Measurements from ENCODE around the gene RNF180. TPM values are rescaled to one million over a fixed set of nuclear protein-coding genes. Genes with fewer than 3 reads are reported as not detected.

The RNF180 gene
- total and polyA plus RNA-seq, 2 of the 8 experiments (the other 6 are each of a cell fraction or from before 2014, with no cell fraction given) = 0.39 to 2.3 TPM

GRCh38 chr5:64341340-64341739 lies 175.7 kb downstream of the RNF180 start:
- H4K20me1 ChIP-seq (replicated peaks in 1 of 2; ENCODE audit: control insufficient read depth in 1 of 2, insufficient read depth in 2 of 2, low read length in 2 of 2) = no peaks in the 10 kb centered on the region
- H3K79me2 ChIP-seq (ENCODE audit: control insufficient read depth in 1 of 2, insufficient read depth in 2 of 2, low read length in 2 of 2) = no peaks in the 10 kb centered on the region
- H4K8ac ChIP-seq (ENCODE audit: extremely low read depth, insufficient read depth, low read length) = no peak overlapping the region
- DNase-seq (ENCODE audit: low read depth in 1 of 2, low spot score in 2 of 2) (no peak), FAIRE-seq (no peak)
- H3K36me3 ChIP-seq (ENCODE audit: control insufficient read depth in 2 of 4, insufficient read depth in 4 of 4, low read length in 3 of 4) = no peaks in the 10 kb centered on the region
- H2BK20ac ChIP-seq (ENCODE audit: low read length) = no peak overlapping the region
- H3K9ac ChIP-seq (replicated peaks in 1 of 4; ENCODE audit: extremely low read depth in 1 of 4, low read depth in 3 of 4, low read length in 3 of 4) = no peak overlapping the region
- no peak overlapping the region for H2AFZ ChIP-seq (ENCODE audit: low read length)
- H3K23ac ChIP-seq (ENCODE audit: insufficient read length) = no peak overlapping the region
- no peak overlapping the region for H3K27ac ChIP-seq (ENCODE audit: low read depth, low read length)
- no peak overlapping the region for H3K4me3 ChIP-seq (ENCODE audit: extremely low read depth in 1 of 4, insufficient read depth in 2 of 4, low read depth in 3 of 4, low read length in 4 of 4)
- H4K91ac ChIP-seq (replicated peaks; ENCODE audit: insufficient read length, low read length) = no peak overlapping the region
- H3K23me2 ChIP-seq (ENCODE audit: low read depth, low read length) = no peaks in the 10 kb centered on the region
- H4K5ac ChIP-seq (ENCODE audit: insufficient read length, low read depth, low read length) = no peak overlapping the region
- no peaks in the 10 kb centered on the region for H3K79me1 ChIP-seq (ENCODE audit: low read depth, low read length)
- H2BK15ac ChIP-seq (ENCODE audit: low read length) = no peak overlapping the region
- no peak overlapping the region for H3K4ac ChIP-seq (replicated peaks; ENCODE audit: insufficient read length, low read depth, low read length)
- WGBS, 2 experiments (ENCODE audit: extremely low coverage in 1 of 2, insufficient coverage in 1 of 2, insufficient read length in 1 of 2, insufficient replicate concordance in 2 of 2, low coverage in 1 of 2, low lambda C conversion rate in 2 of 2, missing lambda C conversion rate in 1 of 2) = 100% methylated on average over 1 of the region's 1 CpG; no CpG with 5 or more reads in 1 of the 2 experiments
- H3K56ac ChIP-seq (replicated peaks; ENCODE audit: insufficient read length, low read depth, low read length) = no peak overlapping the region
- no peaks in the 10 kb centered on the region for H3K4me1 ChIP-seq (replicated peaks in 1 of 4; ENCODE audit: control insufficient read depth in 3 of 4, insufficient read depth in 4 of 4, low read length in 3 of 4)
- POLR2A ChIA-PET (ENCODE audit: partially characterized antibody) = no interaction called here
- H2BK12ac ChIP-seq (ENCODE audit: low read depth, low read length) = no peak overlapping the region
- no peak overlapping the region for H3K18ac ChIP-seq (ENCODE audit: extremely low read depth, low read length)
- no peak overlapping the region for H2BK120ac ChIP-seq (replicated peaks; ENCODE audit: low read depth, low read length)
- CTCF ChIA-PET (ENCODE audit: partially characterized antibody) = interaction anchor here (2.0 kb wide), 1 partner anchor 253 kb away, joined by 4 read pairs; no protein-coding TSS in a partner anchor
- H3K4me2 ChIP-seq (ENCODE audit: insufficient read depth in 1 of 2, low read depth in 2 of 2, low read length in 2 of 2) = no peak overlapping the region
- no peaks in the 10 kb centered on the region for H3K9me3 ChIP-seq (ENCODE audit: insufficient read depth in 2 of 2, low read depth in 1 of 2, low read length in 1 of 2)
- no peak overlapping the region for H3K14ac ChIP-seq (ENCODE audit: insufficient read length)
- H3K27me3 ChIP-seq (replicated peaks in 1 of 4; ENCODE audit: control insufficient read depth in 3 of 4, extremely low read depth in 1 of 4, insufficient read depth in 3 of 4, low read length in 3 of 4) = no peaks in the 10 kb centered on the region
- TF ChIP-seq CEBPB (IDR thresholded peaks at IDR 0.05; ENCODE audit: low read depth, low read length) (no peak), TBP (IDR thresholded peaks at IDR 0.05; ENCODE audit: low read depth, low read length) (no peak)
- H2AK5ac ChIP-seq (ENCODE audit: low read depth, low read length) = no peak overlapping the region
- H2BK5ac ChIP-seq (ENCODE audit: low read depth, low read length) = no peak overlapping the region
